ENCODE data around the gene NAGK.
"Not testable (repeated sequence)": the region's sequence is repeated elsewhere in the genome, so short reads cannot be mapped to it uniquely, and the experiment has no call there.

Gene NAGK

GRCh38 chr2:71092491-71093260, 24.2 kb downstream of the NAGK start:
- not testable (repeated sequence) for H2BK12ac ChIP-seq (ENCODE audit: low read length); H3K14ac ChIP-seq (ENCODE audit: low read length); H3K4me1 ChIP-seq (ENCODE audit: control insufficient read depth in 1 of 2, insufficient read depth in 2 of 2, low read length in 2 of 2); H2BK5ac ChIP-seq (ENCODE audit: low read depth, low read length, poor library complexity); DNase-seq; H3K27ac ChIP-seq (ENCODE audit: low read depth, low read length); H3K23ac ChIP-seq (ENCODE audit: low read length); H3K4me2 ChIP-seq (ENCODE audit: low read length); H4K91ac ChIP-seq (ENCODE audit: low read depth, low read length); H3K27me3 ChIP-seq (ENCODE audit: insufficient read depth, low read length); H2AK5ac ChIP-seq (ENCODE audit: low read length); H3K36me3 ChIP-seq (ENCODE audit: control insufficient read depth in 1 of 2, insufficient read depth in 2 of 2, low read length in 2 of 2); H3K9me3 ChIP-seq (ENCODE audit: insufficient read depth, low read depth, low read length); H4K12ac ChIP-seq (ENCODE audit: low read depth, low read length); H4K8ac ChIP-seq (ENCODE audit: low read depth, low read length); H3K4me3 ChIP-seq (ENCODE audit: low read depth, low read length); H2AFZ ChIP-seq (ENCODE audit: insufficient read depth, low read length, poor library complexity); H3K18ac ChIP-seq (ENCODE audit: low read length); H3K79me2 ChIP-seq (ENCODE audit: control insufficient read depth, insufficient read depth, low read length, poor library complexity); H3K79me1 ChIP-seq (ENCODE audit: low read length); H3K9ac ChIP-seq (ENCODE audit: low read length); H3K4ac ChIP-seq (ENCODE audit: low read depth, low read length); H2BK120ac ChIP-seq (ENCODE audit: insufficient read depth, low read length, poor library complexity)
- WGBS (ENCODE audit: extremely low coverage, insufficient coverage, insufficient read length) = no CpG with 5 or more reads among the region's 33 CpGs

- peak; percentile 53 to 77 for DNase-seq
- Histone ChIP-seq H3K14ac (ENCODE audit: low read length) (no peak overlapping the region), H3K4me3 (ENCODE audit: low read depth, low read length) (no peak overlapping the region), H3K27me3 (ENCODE audit: insufficient read depth, low read length) (no peaks in the 10 kb centered on the region), H3K4ac (ENCODE audit: low read depth, low read length) (no peak overlapping the region), H2AFZ (ENCODE audit: insufficient read depth, low read length, poor library complexity) (no peak overlapping the region), H2AK5ac (ENCODE audit: low read length) (no peak overlapping the region), H3K79me2 (ENCODE audit: control insufficient read depth, insufficient read depth, low read length, poor library complexity) (no peaks in the 10 kb centered on the region), H4K91ac (ENCODE audit: low read depth, low read length) (no peak overlapping the region), H3K4me1 (ENCODE audit: control insufficient read depth in 1 of 2, insufficient read depth in 2 of 2, low read length in 2 of 2) (peaks cover 2 to 3% of the 10 kb centered on the region in 2 experiments), H3K79me1 (ENCODE audit: low read length) (peaks cover 1% of the 10 kb centered on the region), H2BK12ac (ENCODE audit: low read length) (no peak overlapping the region), H3K27ac (ENCODE audit: low read depth, low read length) (no peak overlapping the region), H2BK120ac (ENCODE audit: insufficient read depth, low read length, poor library complexity) (no peak overlapping the region), H3K23ac (ENCODE audit: low read length) (no peak overlapping the region), H3K9ac (ENCODE audit: low read length) (no peak overlapping the region), H3K18ac (ENCODE audit: low read length) (no peak overlapping the region), H4K12ac (ENCODE audit: low read depth, low read length) (no peak overlapping the region), H3K36me3 (ENCODE audit: control insufficient read depth in 1 of 2, insufficient read depth in 2 of 2, low read length in 2 of 2) (no peaks in the 10 kb centered on the region), H3K4me2 (ENCODE audit: low read length) (no peak overlapping the region), H2BK5ac (ENCODE audit: low read depth, low read length, poor library complexity) (no peak overlapping the region), H4K8ac (ENCODE audit: low read depth, low read length) (no peak overlapping the region), H3K9me3 (ENCODE audit: insufficient read depth, low read depth, low read length) (no peaks in the 10 kb centered on the region)
- no CpG with 5 or more reads among the region's 3 CpGs for WGBS (ENCODE audit: extremely low coverage, insufficient coverage, insufficient read length)
Measured at GRCh38 chr2:71100195-71100964, 31.9 kb downstream of the NAGK start.

GRCh38 chr2:71101656-71102055, 33.2 kb downstream of the NAGK start:
- H3K4me3 ChIP-seq (ENCODE audit: low read depth, low read length) = no peak overlapping the region
- DNase-seq = no peak
- no peak overlapping the region for H2BK12ac ChIP-seq (ENCODE audit: low read length)
- no peaks in the 10 kb centered on the region for H3K9me3 ChIP-seq (ENCODE audit: insufficient read depth, low read depth, low read length)
- H2AK5ac ChIP-seq (ENCODE audit: low read length) = no peak overlapping the region
- peaks cover 2 to 3% of the 10 kb centered on the region in 2 experiments for H3K4me1 ChIP-seq (ENCODE audit: control insufficient read depth in 1 of 2, insufficient read depth in 2 of 2, low read length in 2 of 2)
- peaks cover 1% of the 10 kb centered on the region for H3K79me1 ChIP-seq (ENCODE audit: low read length)
- H3K4ac ChIP-seq (ENCODE audit: low read depth, low read length) = no peak overlapping the region
- no peaks in the 10 kb centered on the region for H3K79me2 ChIP-seq (ENCODE audit: control insufficient read depth, insufficient read depth, low read length, poor library complexity)
- no peak overlapping the region for H3K4me2 ChIP-seq (ENCODE audit: low read length)
- H3K27me3 ChIP-seq (ENCODE audit: insufficient read depth, low read length) = no peaks in the 10 kb centered on the region
- H3K36me3 ChIP-seq (ENCODE audit: control insufficient read depth in 1 of 2, insufficient read depth in 2 of 2, low read length in 2 of 2) = no peaks in the 10 kb centered on the region
- H2BK120ac ChIP-seq (ENCODE audit: insufficient read depth, low read length, poor library complexity) = no peak overlapping the region
- H4K91ac ChIP-seq (ENCODE audit: low read depth, low read length) = no peak overlapping the region
- no peak overlapping the region for H3K18ac ChIP-seq (ENCODE audit: low read length)
- WGBS (ENCODE audit: extremely low coverage, insufficient coverage, insufficient read length) = no CpG with 5 or more reads among the region's 2 CpGs
- no peak overlapping the region for H4K12ac ChIP-seq (ENCODE audit: low read depth, low read length)
- H3K23ac ChIP-seq (ENCODE audit: low read length) = no peak overlapping the region
- H3K27ac ChIP-seq (ENCODE audit: low read depth, low read length) = peak overlapping the region; percentile 31
- H2BK5ac ChIP-seq (ENCODE audit: low read depth, low read length, poor library complexity) = no peak overlapping the region
- no peak overlapping the region for H2AFZ ChIP-seq (ENCODE audit: insufficient read depth, low read length, poor library complexity)
- no peak overlapping the region for H3K9ac ChIP-seq (ENCODE audit: low read length)
- H4K8ac ChIP-seq (ENCODE audit: low read depth, low read length) = no peak overlapping the region
- no peak overlapping the region for H3K14ac ChIP-seq (ENCODE audit: low read length)

GRCh38 chr2:71102981-71103681, 34.7 kb downstream of the NAGK start:
- no CpG with 5 or more reads among the region's 6 CpGs for WGBS (ENCODE audit: extremely low coverage, insufficient coverage, insufficient read length)
- Histone ChIP-seq H3K4me1 (ENCODE audit: control insufficient read depth in 1 of 2, insufficient read depth in 2 of 2, low read length in 2 of 2) (peaks cover 2 to 3% of the 10 kb centered on the region in 2 experiments), H4K8ac (ENCODE audit: low read depth, low read length) (no peak overlapping the region)

More at GRCh38 chr2:71102981-71103681, 34.7 kb downstream of the NAGK start:
- Histone ChIP-seq H3K27ac (ENCODE audit: low read depth, low read length) (no peak overlapping the region), H2BK5ac (ENCODE audit: low read depth, low read length, poor library complexity) (no peak overlapping the region), H2BK12ac (ENCODE audit: low read length) (no peak overlapping the region), H3K9ac (ENCODE audit: low read length) (no peak overlapping the region), H3K79me1 (ENCODE audit: low read length) (peaks cover 1% of the 10 kb centered on the region), H3K4me3 (ENCODE audit: low read depth, low read length) (no peak overlapping the region), H2AFZ (ENCODE audit: insufficient read depth, low read length, poor library complexity) (no peak overlapping the region), H3K79me2 (ENCODE audit: control insufficient read depth, insufficient read depth, low read length, poor library complexity) (no peaks in the 10 kb centered on the region), H3K23ac (ENCODE audit: low read length) (no peak overlapping the region), H2BK120ac (ENCODE audit: insufficient read depth, low read length, poor library complexity) (no peak overlapping the region), H3K18ac (ENCODE audit: low read length) (no peak overlapping the region), H3K36me3 (ENCODE audit: control insufficient read depth in 1 of 2, insufficient read depth in 2 of 2, low read length in 2 of 2) (no peaks in the 10 kb centered on the region), H3K4me2 (ENCODE audit: low read length) (no peak overlapping the region), H3K4ac (ENCODE audit: low read depth, low read length) (no peak overlapping the region), H3K27me3 (ENCODE audit: insufficient read depth, low read length) (no peaks in the 10 kb centered on the region), H3K9me3 (ENCODE audit: insufficient read depth, low read depth, low read length) (no peaks in the 10 kb centered on the region), H4K91ac (ENCODE audit: low read depth, low read length) (no peak overlapping the region), H2AK5ac (ENCODE audit: low read length) (no peak overlapping the region), H3K14ac (ENCODE audit: low read length) (no peak overlapping the region), H4K12ac (ENCODE audit: low read depth, low read length) (no peak overlapping the region)
- peak in 1 of 2 donors; percentile 49 for DNase-seq

Measured in trophoblast cell (in vitro differentiated cells and primary cell).